Measurements from ENCODE around the gene KIR3DL2.

DNA sequence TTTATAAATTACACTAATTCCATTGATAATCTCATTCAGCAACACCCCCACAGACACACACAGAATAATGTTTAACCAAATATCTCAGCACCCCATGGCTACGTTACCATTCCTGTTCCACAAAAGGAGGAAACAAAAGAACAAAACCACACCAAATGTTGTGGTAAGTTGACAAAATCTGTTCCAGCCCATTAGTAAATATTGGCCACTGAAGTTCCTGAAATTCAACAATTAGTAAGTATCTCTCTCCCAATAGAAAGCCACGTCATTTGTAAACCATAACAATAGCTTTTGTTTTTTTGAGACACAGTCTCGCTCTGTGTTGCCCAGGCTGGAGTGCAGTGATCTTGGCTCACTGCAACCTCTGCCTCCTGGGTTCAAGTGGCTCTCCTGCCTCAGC lies 21.5 kb downstream of the KIR3DL2 start:
- TF ChIP-seq POLR2A (IDR thresholded peaks at IDR 0.05) (no peak), EP300 (IDR thresholded peaks at IDR 0.05) (no peak), POLR2AphosphoS5 (IDR thresholded peaks at IDR 0.05) (no peak)
- TF ChIP-seq, protein P1, sequence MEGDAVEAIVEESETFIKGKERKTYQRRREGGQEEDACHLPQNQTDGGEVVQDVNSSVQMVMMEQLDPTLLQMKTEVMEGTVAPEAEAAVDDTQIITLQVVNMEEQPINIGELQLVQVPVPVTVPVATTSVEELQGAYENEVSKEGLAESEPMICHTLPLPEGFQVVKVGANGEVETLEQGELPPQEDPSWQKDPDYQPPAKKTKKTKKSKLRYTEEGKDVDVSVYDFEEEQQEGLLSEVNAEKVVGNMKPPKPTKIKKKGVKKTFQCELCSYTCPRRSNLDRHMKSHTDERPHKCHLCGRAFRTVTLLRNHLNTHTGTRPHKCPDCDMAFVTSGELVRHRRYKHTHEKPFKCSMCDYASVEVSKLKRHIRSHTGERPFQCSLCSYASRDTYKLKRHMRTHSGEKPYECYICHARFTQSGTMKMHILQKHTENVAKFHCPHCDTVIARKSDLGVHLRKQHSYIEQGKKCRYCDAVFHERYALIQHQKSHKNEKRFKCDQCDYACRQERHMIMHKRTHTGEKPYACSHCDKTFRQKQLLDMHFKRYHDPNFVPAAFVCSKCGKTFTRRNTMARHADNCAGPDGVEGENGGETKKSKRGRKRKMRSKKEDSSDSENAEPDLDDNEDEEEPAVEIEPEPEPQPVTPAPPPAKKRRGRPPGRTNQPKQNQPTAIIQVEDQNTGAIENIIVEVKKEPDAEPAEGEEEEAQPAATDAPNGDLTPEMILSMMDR (IDR thresholded peaks at IDR 0.05): no peak

Data from gastroesophageal sphincter (tissue), 3 donors.